Hair follicle dermal papilla cell (primary cell): ENCODE results near the gene RUNDC3A. TPM values are rescaled to one million over a fixed set of nuclear protein-coding genes. Genes with fewer than 3 reads are reported as not detected.

Experiments
- small RNA-seq: library from RNA; depleted of rRNA; stranded (forward); fragments of <200 nt; gene quantifications from one replicate; pipeline ENCODE3, GENCODE V24; 2012
- total RNA-seq: library from RNA; depleted of rRNA; stranded (reverse); fragments of >200 nt; gene quantifications from 2 replicates; pipeline ENCODE4 v1.2.3, GENCODE V29; 2012

Gene RUNDC3A
- not detected in 2 replicates for total RNA-seq

GRCh38 chr17:44308320-44308818 lies at the start of gene RUNDC3A:
TSS of gene RUNDC3A (plus strand) at chr17:44308601. CDS start at chr17:44308833, 232 bp downstream.

GRCh38 chr17:44267818-44268490 lies 40.4 kb upstream of the RUNDC3A start, which contains the start of gene SLC4A1:
TSS of gene SLC4A1 (minus strand) at chr17:44268135. CDS start at chr17:44262866, 5,269 bp downstream.

GRCh38 chr17:44324571-44325275 lies 16.3 kb downstream of the RUNDC3A start, which contains the start of gene SLC25A39:
TSS of gene SLC25A39 (minus strand) at chr17:44324823. CDS start at chr17:44323562, 1,261 bp downstream.

GRCh38 chr17:44344939-44345453 lies 36.6 kb downstream of the RUNDC3A start, which contains the start of gene GRN:
TSS of gene GRN (plus strand) at chr17:44345302. CDS start at chr17:44349165, 3,863 bp downstream.

GRCh38 chr17:44363613-44364159 lies 55.3 kb downstream of the RUNDC3A start, which contains the start of gene FAM171A2:
TSS of gene FAM171A2 (minus strand) at chr17:44363853. CDS start at chr17:44363714, 139 bp downstream.

Small RNAs within 50 kb of the gene (small RNA-seq; reads per million reads assigned to genes)
- not detected for gene RF00012
- not detected for gene RN7SL507P
- gene RNU6-453P, result not detected

Other genes with a start within 250 kb of the RUNDC3A start
- 61.9 and 62.1 TPM in 2 replicates for gene LSM12, start 241.9 kb upstream of the RUNDC3A start, total RNA-seq
- gene G6PC3, start 237.9 kb upstream of the RUNDC3A start, total RNA-seq, result 25.5 and 27.6 TPM in 2 replicates
- gene HDAC5, start 185.0 kb upstream of the RUNDC3A start, total RNA-seq, result 133 and 147 TPM in 2 replicates
- gene HROB, start 166.7 kb upstream of the RUNDC3A start, total RNA-seq, result 0.81 and 1.7 TPM in 2 replicates
- gene ASB16, start 137.9 kb upstream of the RUNDC3A start, total RNA-seq, result not detected in 2 replicates
- gene TMUB2, start 121.6 kb upstream of the RUNDC3A start, total RNA-seq, result 35.9 and 38.9 TPM in 2 replicates
- gene ATXN7L3, start 108.7 kb upstream of the RUNDC3A start, total RNA-seq, result 65.6 and 75.8 TPM in 2 replicates
- gene UBTF, start 88.9 kb upstream of the RUNDC3A start, total RNA-seq, result 49.7 and 58.9 TPM in 2 replicates
- not detected in 2 replicates for gene SLC4A1, start 40.5 kb upstream of the RUNDC3A start, total RNA-seq
- 76.3 and 76.4 TPM in 2 replicates for gene SLC25A39, start 16.2 kb downstream of the RUNDC3A start, total RNA-seq
- gene GRN, start 36.7 kb downstream of the RUNDC3A start, total RNA-seq, result 201 and 244 TPM in 2 replicates
- gene FAM171A2, start 55.3 kb downstream of the RUNDC3A start, total RNA-seq, result 3.6 and 4.4 TPM in 2 replicates
- gene ITGA2B, start 81.0 kb downstream of the RUNDC3A start, total RNA-seq, result 0.36 and 0.49 TPM in 2 replicates
- gene GPATCH8, start 194.8 kb downstream of the RUNDC3A start, total RNA-seq, result 38.7 and 48.2 TPM in 2 replicates
- 70.3 and 78.9 TPM in 2 replicates for gene FZD2, start 248.9 kb downstream of the RUNDC3A start, total RNA-seq